ENCODE results near the gene VSIG10L2. TPM values are rescaled to one million over a fixed set of nuclear protein-coding genes. Genes with fewer than 3 reads are reported as not detected.

Gene VSIG10L2
- total RNA-seq, 2 donors from 2014 or later: not detected

DNA sequence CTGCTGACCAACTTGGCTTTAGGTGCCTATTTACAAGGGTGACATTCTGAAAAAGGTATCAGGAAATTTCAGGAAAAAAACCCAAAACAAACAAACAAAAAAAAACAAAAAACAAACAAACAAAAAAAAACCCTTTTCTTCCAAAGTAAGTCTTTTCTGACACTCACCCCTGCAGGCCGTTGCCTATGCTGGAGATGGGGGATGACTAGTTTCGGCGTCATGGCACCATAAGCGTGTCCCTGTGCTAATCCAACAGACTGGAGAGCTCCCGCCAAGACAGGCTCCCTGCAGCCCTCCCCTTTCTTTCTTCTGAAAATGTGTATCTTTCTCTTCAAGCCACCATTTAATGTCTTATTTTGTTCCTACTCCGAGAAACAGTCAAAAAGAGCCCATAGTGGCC is 13.7 kb downstream of the VSIG10L2 start:
- intact Hi-C loops (cut with DNase I): no loop called here
- TF ChIP-seq, protein P1, sequence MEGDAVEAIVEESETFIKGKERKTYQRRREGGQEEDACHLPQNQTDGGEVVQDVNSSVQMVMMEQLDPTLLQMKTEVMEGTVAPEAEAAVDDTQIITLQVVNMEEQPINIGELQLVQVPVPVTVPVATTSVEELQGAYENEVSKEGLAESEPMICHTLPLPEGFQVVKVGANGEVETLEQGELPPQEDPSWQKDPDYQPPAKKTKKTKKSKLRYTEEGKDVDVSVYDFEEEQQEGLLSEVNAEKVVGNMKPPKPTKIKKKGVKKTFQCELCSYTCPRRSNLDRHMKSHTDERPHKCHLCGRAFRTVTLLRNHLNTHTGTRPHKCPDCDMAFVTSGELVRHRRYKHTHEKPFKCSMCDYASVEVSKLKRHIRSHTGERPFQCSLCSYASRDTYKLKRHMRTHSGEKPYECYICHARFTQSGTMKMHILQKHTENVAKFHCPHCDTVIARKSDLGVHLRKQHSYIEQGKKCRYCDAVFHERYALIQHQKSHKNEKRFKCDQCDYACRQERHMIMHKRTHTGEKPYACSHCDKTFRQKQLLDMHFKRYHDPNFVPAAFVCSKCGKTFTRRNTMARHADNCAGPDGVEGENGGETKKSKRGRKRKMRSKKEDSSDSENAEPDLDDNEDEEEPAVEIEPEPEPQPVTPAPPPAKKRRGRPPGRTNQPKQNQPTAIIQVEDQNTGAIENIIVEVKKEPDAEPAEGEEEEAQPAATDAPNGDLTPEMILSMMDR (IDR thresholded peaks at IDR 0.05): no peak
- TF ChIP-seq POLR2A (IDR thresholded peaks at IDR 0.05): no peak
- ATAC-seq (no peak), DNase-seq (no peak)
- Histone ChIP-seq H3K9me3 (no peaks in the 10 kb centered on the region), H3K27me3 (no peaks in the 10 kb centered on the region), H3K4me1 (no peaks in the 10 kb centered on the region), H3K27ac (no peak overlapping the region), H3K36me3 (replicated peaks in 1 of 2; ENCODE audit: insufficient read depth in 1 of 2, low read depth in 2 of 2) (no peaks in the 10 kb centered on the region), H3K4me3 (no peak overlapping the region)
- WGBS, 2 donors: 89 to 90% methylated on average over 6 of the region's 6 CpGs

DNA sequence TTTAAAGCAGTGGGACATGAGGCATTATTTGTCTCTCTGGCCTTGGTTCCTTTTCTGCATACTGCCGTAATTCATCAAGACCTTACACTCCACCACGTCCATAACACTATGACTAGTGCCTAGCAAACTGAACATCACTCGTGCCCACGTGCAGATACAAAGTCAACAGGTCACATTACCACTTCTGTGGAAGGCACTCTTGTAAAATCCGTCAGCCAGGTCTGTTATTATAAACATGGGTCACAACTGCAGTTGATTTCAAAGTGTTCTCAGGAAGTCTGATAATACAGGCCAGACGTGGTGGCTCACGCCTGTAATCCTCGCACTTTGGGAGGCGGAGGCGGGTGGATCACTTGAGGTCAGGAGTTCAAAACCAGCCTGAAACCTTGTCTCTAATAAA is 14.1 kb downstream of the VSIG10L2 start:
- DNase-seq (no peak), ATAC-seq (no peak)
- TF ChIP-seq, protein P1 (IDR thresholded peaks at IDR 0.05): no peak
- no peak for TF ChIP-seq POLR2A (IDR thresholded peaks at IDR 0.05)
- 81 to 89% methylated on average over 10 of the region's 10 CpGs for WGBS, 2 donors
- no peak overlapping the region for H3K27ac ChIP-seq
- no peak overlapping the region for H3K4me3 ChIP-seq
- H3K4me1 ChIP-seq: no peaks in the 10 kb centered on the region
- H3K36me3 ChIP-seq (replicated peaks in 1 of 2; ENCODE audit: insufficient read depth in 1 of 2, low read depth in 2 of 2): no peaks in the 10 kb centered on the region
- intact Hi-C loops (cut with DNase I): no loop called here
- no peaks in the 10 kb centered on the region for H3K9me3 ChIP-seq
- no peaks in the 10 kb centered on the region for H3K27me3 ChIP-seq

DNA sequence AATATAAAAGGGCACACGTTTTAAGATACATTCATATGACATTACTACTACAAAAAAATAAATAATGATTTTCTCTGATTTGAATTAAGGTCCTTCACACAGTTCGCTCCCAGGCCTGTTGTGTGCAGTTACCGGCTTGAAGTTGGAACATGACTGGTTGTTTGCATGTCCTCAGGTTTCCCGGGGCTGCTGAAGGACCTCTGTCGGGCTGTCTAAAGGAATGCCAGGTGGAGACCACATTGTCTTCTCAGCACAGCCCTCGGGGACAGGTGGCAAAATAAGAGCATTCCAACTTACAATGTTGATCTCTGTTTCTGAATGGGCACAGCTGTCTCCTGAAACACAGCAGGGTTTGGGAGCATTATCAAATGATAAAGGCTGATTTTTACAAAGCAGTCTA is 14.9 kb downstream of the VSIG10L2 start:
- H3K36me3 ChIP-seq (replicated peaks in 1 of 2; ENCODE audit: insufficient read depth in 1 of 2, low read depth in 2 of 2): no peaks in the 10 kb centered on the region
- DNase-seq: no peak
- 72 to 80% methylated on average over 6 of the region's 6 CpGs for WGBS, 2 donors
- H3K4me3 ChIP-seq: no peak overlapping the region
- TF ChIP-seq POLR2A (IDR thresholded peaks at IDR 0.05): no peak
- TF ChIP-seq, protein P1 (IDR thresholded peaks at IDR 0.05): no peak
- intact Hi-C loops (cut with DNase I): no loop called here
- no peaks in the 10 kb centered on the region for H3K27me3 ChIP-seq
- no peak overlapping the region for H3K27ac ChIP-seq
- no peaks in the 10 kb centered on the region for H3K9me3 ChIP-seq
- no peaks in the 10 kb centered on the region for H3K4me1 ChIP-seq
- ATAC-seq: no peak

DNA sequence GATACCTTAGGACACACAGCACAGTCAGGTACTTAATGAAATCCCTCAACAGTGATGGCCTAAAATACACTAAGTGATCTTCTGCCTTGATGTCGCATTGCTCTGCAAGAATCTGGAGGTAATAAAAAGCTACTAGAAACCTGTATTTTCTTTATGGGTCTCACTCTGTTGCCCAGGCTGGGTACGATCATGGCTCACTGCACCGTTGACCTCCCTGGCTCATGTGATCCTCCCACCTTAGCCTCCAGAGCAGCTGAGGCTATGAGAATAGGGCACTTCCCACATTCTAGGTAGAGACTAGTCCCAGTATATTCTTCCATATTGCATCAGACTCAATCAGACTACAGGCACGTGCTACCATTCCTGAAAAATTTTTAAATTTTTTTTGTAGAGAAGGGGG is 21.7 kb downstream of the VSIG10L2 start:
- TF ChIP-seq POLR2A (IDR thresholded peaks at IDR 0.05): no peak
- TF ChIP-seq, protein P1 (IDR thresholded peaks at IDR 0.05): no peak
- Histone ChIP-seq H3K4me3 (no peak overlapping the region), H3K36me3 (replicated peaks in 1 of 2; ENCODE audit: insufficient read depth in 1 of 2, low read depth in 2 of 2) (no peaks in the 10 kb centered on the region), H3K27me3 (no peaks in the 10 kb centered on the region), H3K4me1 (no peaks in the 10 kb centered on the region), H3K9me3 (no peaks in the 10 kb centered on the region), H3K27ac (no peak overlapping the region)
- DNase-seq (no peak), ATAC-seq (no peak)
- WGBS, 2 donors: 90 to 94% methylated on average over 4 of the region's 4 CpGs
- intact Hi-C loops (cut with DNase I): no loop called here

DNA sequence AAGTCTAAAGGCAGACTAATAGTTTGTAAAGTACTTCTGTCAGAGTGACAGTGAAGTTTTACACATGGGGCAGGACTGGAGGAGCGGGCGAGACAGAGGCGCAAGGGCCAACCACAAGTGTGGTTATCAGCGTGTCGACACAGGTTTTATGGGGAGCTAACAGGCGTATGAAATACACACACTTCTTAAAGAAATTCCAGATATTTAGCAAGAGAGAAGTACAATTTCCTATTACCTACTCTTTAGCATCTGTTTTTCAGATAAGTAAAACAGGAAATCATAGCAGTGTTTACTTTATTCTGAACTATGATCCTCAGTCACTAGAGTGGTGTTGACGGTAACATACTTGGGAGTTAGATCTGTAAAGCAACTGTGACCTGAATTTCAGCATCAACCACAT is 22.5 kb downstream of the VSIG10L2 start:
- DNase-seq: no peak
- Histone ChIP-seq H3K27ac (no peak overlapping the region), H3K4me3 (no peak overlapping the region), H3K9me3 (no peaks in the 10 kb centered on the region), H3K36me3 (replicated peaks in 1 of 2; ENCODE audit: insufficient read depth in 1 of 2, low read depth in 2 of 2) (no peaks in the 10 kb centered on the region), H3K4me1 (no peaks in the 10 kb centered on the region), H3K27me3 (no peaks in the 10 kb centered on the region)
- intact Hi-C loops (cut with DNase I): no loop called here
- TF ChIP-seq, protein P1 (IDR thresholded peaks at IDR 0.05): no peak
- no peak for TF ChIP-seq POLR2A (IDR thresholded peaks at IDR 0.05)
- ATAC-seq: no peak
- 61 to 67% methylated on average over 7 of the region's 7 CpGs for WGBS, 2 donors
